PC-3 (cell line): ENCODE measurements around the gene LRP11.

ENCODE experiments used
- CTCF ChIP-seq: fragments of 300-600 bp; sonication (generic); conservative IDR thresholded peaks from 2 replicates; pipeline ENCODE4 v1.5.1; 2017; ENCODE audit warnings: antibody characterized with exemption, low read depth, mild to moderate bottlenecking, low read length
- EZH2 ChIP-seq: fragments of 300-600 bp; sonication (generic); IDR thresholded peaks from one replicate; pipeline ENCODE4 v1.6.1; 2017; ENCODE audit warnings: antibody characterized with exemption, mild to moderate bottlenecking, low read length; ENCODE audit not compliant: unreplicated experiment
- EZH2phosphoT487 ChIP-seq: fragments of 300-600 bp; sonication (generic); IDR thresholded peaks from 2 replicates; pipeline ENCODE4 v1.6.1; 2018; ENCODE audit warnings: mild to moderate bottlenecking, antibody characterized with exemption, low read length, borderline replicate concordance

DNA sequence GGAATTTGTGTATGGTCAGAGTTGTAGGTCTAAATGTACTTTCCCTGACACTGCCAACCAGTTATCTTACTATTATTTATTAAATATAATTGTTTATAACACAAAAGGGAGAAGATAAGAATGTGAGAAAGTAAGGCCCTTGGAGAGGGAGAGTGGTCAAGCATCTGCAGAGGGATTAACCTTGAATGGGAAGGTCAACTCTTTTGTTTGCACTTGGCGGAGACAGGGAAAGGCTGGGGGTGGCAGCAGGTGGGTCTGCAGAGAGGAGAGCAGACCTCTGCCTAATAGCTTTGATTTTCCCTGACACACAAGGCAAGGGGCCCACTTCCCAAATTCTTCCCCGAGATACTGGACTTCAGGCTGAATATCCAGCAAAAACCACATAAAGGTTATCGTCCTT, 4.2 kb downstream of the LRP11 start:
- no peak for TF ChIP-seq CTCF
- TF ChIP-seq EZH2: no peak
- TF ChIP-seq EZH2phosphoT487: no peak
